ENCODE measurements around the gene ERBB4. TPM values are rescaled to one million over a fixed set of nuclear protein-coding genes. Genes with fewer than 3 reads are reported as not detected.
"Not testable (repeated sequence)": the region's sequence is repeated elsewhere in the genome, so short reads cannot be mapped to it uniquely, and the experiment has no call there.

Gene ERBB4
- polyA plus RNA-seq, 1 experiment = not detected

DNA sequence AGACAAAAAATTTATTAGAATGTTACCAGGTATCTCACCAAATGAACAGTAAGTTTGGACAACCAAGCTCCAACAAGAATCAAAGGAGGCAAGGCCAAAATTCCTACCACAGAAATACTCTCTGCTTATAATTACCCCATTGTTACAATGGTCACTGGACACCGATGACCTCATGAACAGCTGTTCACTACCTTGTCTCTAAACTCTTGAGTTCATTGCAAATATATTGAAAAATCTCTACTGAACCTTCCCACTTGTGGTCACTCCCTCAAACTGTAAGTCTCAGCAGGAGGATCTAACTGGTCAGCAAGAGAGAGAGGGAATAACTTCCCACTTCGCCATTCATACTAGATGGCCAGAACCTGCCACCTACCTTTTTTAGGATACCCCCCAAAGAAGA is 50.0 kb downstream of the ERBB4 start:
- POLR2A ChIA-PET = no interaction called here
- no peak for DNase-seq (ENCODE audit: low read depth, low spot score)
- TF ChIP-seq, protein P1, sequence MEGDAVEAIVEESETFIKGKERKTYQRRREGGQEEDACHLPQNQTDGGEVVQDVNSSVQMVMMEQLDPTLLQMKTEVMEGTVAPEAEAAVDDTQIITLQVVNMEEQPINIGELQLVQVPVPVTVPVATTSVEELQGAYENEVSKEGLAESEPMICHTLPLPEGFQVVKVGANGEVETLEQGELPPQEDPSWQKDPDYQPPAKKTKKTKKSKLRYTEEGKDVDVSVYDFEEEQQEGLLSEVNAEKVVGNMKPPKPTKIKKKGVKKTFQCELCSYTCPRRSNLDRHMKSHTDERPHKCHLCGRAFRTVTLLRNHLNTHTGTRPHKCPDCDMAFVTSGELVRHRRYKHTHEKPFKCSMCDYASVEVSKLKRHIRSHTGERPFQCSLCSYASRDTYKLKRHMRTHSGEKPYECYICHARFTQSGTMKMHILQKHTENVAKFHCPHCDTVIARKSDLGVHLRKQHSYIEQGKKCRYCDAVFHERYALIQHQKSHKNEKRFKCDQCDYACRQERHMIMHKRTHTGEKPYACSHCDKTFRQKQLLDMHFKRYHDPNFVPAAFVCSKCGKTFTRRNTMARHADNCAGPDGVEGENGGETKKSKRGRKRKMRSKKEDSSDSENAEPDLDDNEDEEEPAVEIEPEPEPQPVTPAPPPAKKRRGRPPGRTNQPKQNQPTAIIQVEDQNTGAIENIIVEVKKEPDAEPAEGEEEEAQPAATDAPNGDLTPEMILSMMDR (IDR thresholded peaks at IDR 0.05; ENCODE audit: low read depth, low read length) = no peak
- Histone ChIP-seq H3K27me3 (ENCODE audit: control insufficient read depth, insufficient read depth, low read length) (no peaks in the 10 kb centered on the region), H3K9me3 (ENCODE audit: control insufficient read depth, insufficient read depth, low read length) (no peaks in the 10 kb centered on the region), H3K4me3 (ENCODE audit: low read depth, low read length) (no peak overlapping the region), H3K27ac (ENCODE audit: low read depth, low read length) (no peak overlapping the region)
- CTCF ChIA-PET = no interaction called here

DNA sequence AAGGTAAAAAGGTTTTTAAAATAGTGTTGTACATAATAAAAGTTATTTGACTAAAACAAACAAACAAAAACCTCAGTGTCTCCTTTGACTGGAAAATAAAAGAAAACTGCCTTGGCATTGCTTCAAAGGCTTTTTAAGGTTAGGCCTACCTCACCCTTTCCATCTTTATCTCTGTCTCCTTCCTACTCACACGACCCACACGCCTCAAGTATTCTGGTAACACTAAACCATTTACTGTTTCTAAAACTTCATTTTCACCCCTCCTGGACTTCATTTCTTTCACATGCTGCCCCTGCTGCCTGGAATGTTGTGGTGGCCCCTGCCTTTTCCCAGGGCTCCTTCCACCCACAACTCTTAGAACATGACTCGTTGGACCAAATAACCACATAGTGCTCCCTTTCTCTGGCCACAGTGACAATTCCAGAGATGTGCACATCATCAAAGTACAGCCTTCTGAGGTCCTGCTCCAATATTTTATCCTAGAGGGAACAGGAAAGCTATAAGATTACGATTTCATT is 54.0 kb downstream of the ERBB4 start:
- no peak for DNase-seq (ENCODE audit: low read depth, low spot score)
- TF ChIP-seq, protein P1 (IDR thresholded peaks at IDR 0.05; ENCODE audit: low read depth, low read length) = no peak
- Histone ChIP-seq H3K4me3 (ENCODE audit: low read depth, low read length) (no peak overlapping the region), H3K9me3 (ENCODE audit: control insufficient read depth, insufficient read depth, low read length) (no peaks in the 10 kb centered on the region), H3K27me3 (ENCODE audit: control insufficient read depth, insufficient read depth, low read length) (no peaks in the 10 kb centered on the region), H3K27ac (ENCODE audit: low read depth, low read length) (no peak overlapping the region)
- ChIA-PET POLR2A (no interaction called here), CTCF (no interaction called here)

- TF ChIP-seq, protein P1 (IDR thresholded peaks at IDR 0.05; ENCODE audit: low read depth, low read length) = no peak
- ChIA-PET CTCF (no interaction called here), POLR2A (no interaction called here)
- Histone ChIP-seq H3K4me3 (ENCODE audit: low read depth, low read length) (no peak overlapping the region), H3K27ac (ENCODE audit: low read depth, low read length) (no peak overlapping the region), H3K27me3 (ENCODE audit: control insufficient read depth, insufficient read depth, low read length) (no peaks in the 10 kb centered on the region), H3K9me3 (ENCODE audit: control insufficient read depth, insufficient read depth, low read length) (no peaks in the 10 kb centered on the region)
- DNase-seq (ENCODE audit: low read depth, low spot score) = no peak
Measured at GRCh38 chr2:212480447-212480846, 58.2 kb downstream of the ERBB4 start.

- no peaks in the 10 kb centered on the region for H3K27me3 ChIP-seq (ENCODE audit: control insufficient read depth, insufficient read depth, low read length)
- TF ChIP-seq, protein P1 (IDR thresholded peaks at IDR 0.05; ENCODE audit: low read depth, low read length) = no peak
- ChIA-PET CTCF (no interaction called here), POLR2A (no interaction called here)
- no peak overlapping the region for H3K27ac ChIP-seq (ENCODE audit: low read depth, low read length)
- no peak for DNase-seq (ENCODE audit: low read depth, low spot score)
- no peaks in the 10 kb centered on the region for H3K9me3 ChIP-seq (ENCODE audit: control insufficient read depth, insufficient read depth, low read length)
- no peak overlapping the region for H3K4me3 ChIP-seq (ENCODE audit: low read depth, low read length)
Measured at GRCh38 chr2:212477571-212477970, 61.0 kb downstream of the ERBB4 start.

DNA sequence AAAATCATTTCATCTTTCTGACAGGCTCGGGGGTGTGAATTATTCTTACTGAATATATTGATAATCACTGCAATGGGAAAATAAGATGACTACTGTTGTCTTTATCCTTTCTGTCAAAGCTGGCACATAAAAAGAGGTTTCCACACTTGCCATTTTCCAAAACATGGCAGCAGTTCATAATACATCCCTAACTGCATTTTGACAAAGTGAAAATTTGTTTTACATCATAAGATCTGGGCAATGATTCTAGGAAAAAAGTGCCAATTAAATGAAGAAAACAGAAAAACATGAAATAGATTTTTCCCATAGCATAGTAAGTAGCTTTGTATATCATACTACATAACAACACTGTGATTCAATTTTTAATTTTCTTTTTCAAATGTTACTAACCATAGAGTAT is 65.4 kb downstream of the ERBB4 start:
- TF ChIP-seq, protein P1 (IDR thresholded peaks at IDR 0.05; ENCODE audit: low read depth, low read length) = no peak
- CTCF ChIA-PET = no interaction called here
- POLR2A ChIA-PET = no interaction called here
- H3K27me3 ChIP-seq (ENCODE audit: control insufficient read depth, insufficient read depth, low read length) = no peaks in the 10 kb centered on the region
- H3K9me3 ChIP-seq (ENCODE audit: control insufficient read depth, insufficient read depth, low read length) = no peaks in the 10 kb centered on the region
- no peak for DNase-seq (ENCODE audit: low read depth, low spot score)
- H3K4me3 ChIP-seq (ENCODE audit: low read depth, low read length) = no peak overlapping the region
- H3K27ac ChIP-seq (ENCODE audit: low read depth, low read length) = no peak overlapping the region

- POLR2A ChIA-PET; CTCF ChIA-PET; DNase-seq (ENCODE audit: low read depth, low spot score): not testable (repeated sequence)
Measured at GRCh38 chr2:212467551-212467950, 71.1 kb downstream of the ERBB4 start.

More at GRCh38 chr2:212467551-212467950, 71.1 kb downstream of the ERBB4 start:
- H3K9me3 ChIP-seq (ENCODE audit: control insufficient read depth, insufficient read depth, low read length); H3K27ac ChIP-seq (ENCODE audit: low read depth, low read length); H3K27me3 ChIP-seq (ENCODE audit: control insufficient read depth, insufficient read depth, low read length); H3K4me3 ChIP-seq (ENCODE audit: low read depth, low read length): not testable (repeated sequence)
